VCaP (cell line): Measurements from ENCODE around the gene CASKIN2.

Source experiments
- H3K27ac ChIP-seq: fragments of 450-650 bp; 2 replicates; pipeline ENCODE4 v1.5.1; 2017
- CTCF ChIP-seq: fragments of 450-650 bp; conservative IDR thresholded peaks from 2 replicates; pipeline ENCODE4 v1.5.1; 2017; ENCODE audit warnings: mild to moderate bottlenecking, moderate library complexity

Gene CASKIN2

GRCh38 chr17:75516619-75517296 is 1.4 kb upstream of the CASKIN2 start:
- no peak for TF ChIP-seq CTCF
- peak overlapping the region; percentile 86 for H3K27ac ChIP-seq

- H3K27ac ChIP-seq: peak within 1 kb of the TSS; percentile 86
- TF ChIP-seq CTCF: no peak
Observed at GRCh38 chr17:75516255-75516618, 900 bp upstream of the CASKIN2 start, which contains the start of gene TSEN54. Gene TSEN54, plus strand, starts transcription at chr17:75516528. Its CDS starts 33 bp downstream, at chr17:75516561.

DNA sequence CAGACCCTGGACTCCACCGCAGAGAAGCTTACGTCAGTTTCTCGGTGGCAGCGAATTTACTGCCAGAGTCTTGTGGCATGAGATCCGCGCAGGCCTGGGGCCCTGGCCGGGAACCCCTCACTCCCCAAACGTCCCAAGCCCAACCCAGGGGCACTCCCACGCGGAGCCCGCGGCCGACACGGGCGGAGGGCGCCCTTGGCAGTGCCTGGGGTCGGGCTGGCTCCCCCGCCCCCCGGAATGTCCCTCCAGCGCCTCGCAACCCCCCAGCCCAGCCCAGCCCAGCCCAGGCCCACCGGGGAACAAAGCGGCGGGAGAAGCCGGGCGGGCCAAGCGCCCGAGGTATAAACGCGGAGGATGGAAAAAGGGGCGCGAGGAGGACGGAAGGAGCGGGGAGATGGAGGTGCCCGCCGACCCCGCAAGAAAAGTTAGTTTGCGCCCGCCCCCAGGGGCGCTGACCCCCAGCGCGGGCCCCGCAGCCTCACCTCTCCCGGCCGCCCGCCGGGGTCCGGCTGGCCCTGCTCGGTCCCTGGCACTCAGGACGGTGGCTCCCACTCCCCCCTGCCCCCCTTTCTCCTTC is 330 bp downstream of the CASKIN2 start:
- TF ChIP-seq CTCF: no peak
- H3K27ac ChIP-seq: peak overlapping the region; percentile 86

- no peak for TF ChIP-seq CTCF
Observed at GRCh38 chr17:75514299-75514918, 928 bp downstream of the CASKIN2 start.

GRCh38 chr17:75513641-75514000 is 1.7 kb downstream of the CASKIN2 start:
- TF ChIP-seq CTCF: no peak
- peak overlapping the region; percentile 86; the same call in 1 of the 2 replicates for H3K27ac ChIP-seq

More at GRCh38 chr17:75514299-75514918, 928 bp downstream of the CASKIN2 start:
- H3K27ac ChIP-seq: peak overlapping the region; percentile 86; the same call in 1 of the 2 replicates

DNA sequence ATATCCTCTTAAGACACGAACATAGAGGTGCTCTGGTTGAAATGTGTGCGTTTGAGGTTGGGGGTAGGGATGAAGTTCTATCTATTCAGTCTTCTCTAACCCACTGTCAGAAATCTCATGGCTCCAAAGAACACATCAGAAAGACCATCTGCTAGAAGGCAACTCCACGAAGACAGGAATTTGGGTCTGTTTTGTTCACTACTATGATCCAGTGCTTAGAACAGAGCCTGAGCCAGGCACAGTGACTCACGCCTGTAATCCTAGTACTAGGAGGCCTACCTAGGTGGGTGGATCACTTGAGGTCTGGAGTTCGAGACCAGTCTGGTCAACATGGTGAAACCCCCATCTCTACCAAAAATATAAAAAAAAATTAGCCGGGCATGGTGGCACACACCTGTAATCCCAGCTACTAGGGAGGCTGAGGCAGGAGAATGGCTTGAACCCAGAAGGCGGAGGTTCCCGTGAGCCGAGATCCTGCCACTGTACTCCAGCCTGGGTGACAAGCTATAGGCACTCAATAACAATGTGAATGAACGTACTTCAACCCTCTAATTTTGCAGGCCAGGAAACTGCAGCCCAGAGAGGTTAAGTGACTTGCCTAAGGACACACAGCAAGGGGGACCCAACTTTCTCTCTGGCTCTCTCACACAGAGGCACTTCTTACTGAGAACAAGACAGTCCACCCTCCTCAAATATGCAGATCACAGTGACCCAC is 2.3 kb downstream of the CASKIN2 start:
- TF ChIP-seq CTCF: no peak
- no peak overlapping the region for H3K27ac ChIP-seq
